GM12891 (cell line): ENCODE results near the gene RBMS2.
"Not testable (repeated sequence)": the region's sequence is repeated elsewhere in the genome, so short reads cannot be mapped to it uniquely, and the experiment has no call there.

Experiments
- PAX5 ChIP-seq: IDR thresholded peaks from 2 replicates; pipeline ENCODE4 v1.6.1; 2011; ENCODE audit warnings: low read length, moderate library complexity, mild to moderate bottlenecking; ENCODE audit not compliant: insufficient read depth, severe bottlenecking
- POLR2A ChIP-seq: IDR thresholded peaks from 2 replicates; pipeline ENCODE4 v1.6.1; 2011; ENCODE audit warnings: low read depth, low read length, control low read depth
- POLR2AphosphoS5 ChIP-seq: IDR thresholded peaks from 2 replicates; pipeline ENCODE4 v1.6.1; 2011; ENCODE audit warnings: low read depth, low read length, control low read depth
- POU2F2 ChIP-seq: IDR thresholded peaks from 2 replicates; pipeline ENCODE4 v1.6.1; 2011; ENCODE audit warnings: low read depth, mild to moderate bottlenecking, control low read depth, low read length, moderate library complexity
- SPI1 ChIP-seq: IDR thresholded peaks from 2 replicates; pipeline ENCODE4 v1.6.1; 2011; ENCODE audit warnings: low read depth, low read length, control low read depth
- TAF1 ChIP-seq: IDR thresholded peaks from 2 replicates; pipeline ENCODE4 v1.6.1; 2011; ENCODE audit warnings: low read depth, low read length, control low read depth

DNA sequence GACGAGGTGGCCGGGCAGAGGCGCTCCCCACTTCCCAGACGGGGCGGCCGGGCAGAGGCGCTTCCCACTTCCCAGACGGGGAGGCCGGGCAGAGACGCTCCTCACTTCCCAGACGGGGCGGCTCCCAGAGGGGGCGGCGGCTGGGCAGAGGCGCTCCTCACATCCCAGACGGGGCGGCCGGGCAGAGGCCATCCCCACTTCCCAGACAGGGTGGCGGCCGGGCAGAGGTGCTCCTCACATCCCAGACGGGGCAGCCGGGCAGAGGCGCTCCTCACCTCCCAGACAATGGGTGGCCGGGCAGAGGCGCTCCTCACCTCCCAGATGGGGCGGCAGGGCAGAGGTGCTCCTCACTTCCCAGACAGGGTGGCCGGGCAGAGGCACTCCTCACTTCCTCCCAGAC is 27.1 kb upstream of the RBMS2 start:
- TF ChIP-seq POLR2AphosphoS5, SPI1, POLR2A, PAX5, TAF1, POU2F2: not testable (repeated sequence)
